Jurkat, Clone E6-1 (cell line): ENCODE measurements around the gene RFX2.

Source experiments
- DNase-seq: peaks from one replicate; pipeline ENCODE4 v3.0.0-alpha.2; 2011; ENCODE audit warnings: low read depth, low spot score
- H3K4me3 ChIP-seq: 2 replicates; pipeline ENCODE4 v1.5.1; 2011; ENCODE audit warnings: mild to moderate bottlenecking, low read length, control low read depth, moderate library complexity

RFX2 gene

DNA sequence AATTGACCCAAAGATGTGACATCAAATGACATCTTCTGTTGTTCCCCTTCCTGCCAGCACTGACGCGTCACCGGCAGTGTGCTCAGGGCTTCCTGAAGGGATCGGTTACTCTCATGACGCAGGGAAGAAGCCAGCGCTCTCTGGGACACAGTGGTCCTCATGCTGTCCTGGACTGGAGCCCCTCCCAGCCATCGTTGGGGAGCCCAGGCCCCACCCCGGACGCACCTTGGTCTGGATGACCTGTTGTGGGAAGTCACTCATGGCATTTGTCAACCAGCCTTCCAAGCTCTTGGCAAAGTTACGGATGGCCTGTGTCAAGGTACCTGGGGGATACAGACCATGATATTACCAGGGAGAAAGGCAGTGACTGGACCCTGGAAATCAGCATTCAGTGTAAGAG is 106.3 kb downstream of the RFX2 start:
- H3K4me3 ChIP-seq = no peak overlapping the region
- no peak for DNase-seq

DNA sequence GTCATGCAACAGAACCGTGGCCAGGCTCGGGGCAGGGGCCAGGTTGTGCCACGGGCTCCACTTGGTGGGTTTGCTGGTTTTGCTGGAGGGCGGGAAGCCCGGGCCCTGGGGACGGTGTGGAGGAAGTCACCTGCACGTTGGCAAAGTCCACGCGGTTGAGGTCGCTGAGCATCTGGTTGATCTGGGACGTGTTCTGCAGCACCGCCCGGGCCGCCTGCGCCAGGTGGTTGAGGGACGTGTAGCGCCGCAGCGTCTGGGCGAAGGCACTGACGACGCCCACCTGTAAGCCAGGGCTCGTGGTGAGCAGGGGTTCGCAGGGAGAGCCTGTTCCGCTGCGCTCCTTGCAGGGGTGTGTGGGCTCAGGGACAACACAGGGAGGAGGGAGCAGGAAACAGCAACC is 107.7 kb downstream of the RFX2 start:
- DNase-seq = no peak
- no peak overlapping the region for H3K4me3 ChIP-seq

DNA sequence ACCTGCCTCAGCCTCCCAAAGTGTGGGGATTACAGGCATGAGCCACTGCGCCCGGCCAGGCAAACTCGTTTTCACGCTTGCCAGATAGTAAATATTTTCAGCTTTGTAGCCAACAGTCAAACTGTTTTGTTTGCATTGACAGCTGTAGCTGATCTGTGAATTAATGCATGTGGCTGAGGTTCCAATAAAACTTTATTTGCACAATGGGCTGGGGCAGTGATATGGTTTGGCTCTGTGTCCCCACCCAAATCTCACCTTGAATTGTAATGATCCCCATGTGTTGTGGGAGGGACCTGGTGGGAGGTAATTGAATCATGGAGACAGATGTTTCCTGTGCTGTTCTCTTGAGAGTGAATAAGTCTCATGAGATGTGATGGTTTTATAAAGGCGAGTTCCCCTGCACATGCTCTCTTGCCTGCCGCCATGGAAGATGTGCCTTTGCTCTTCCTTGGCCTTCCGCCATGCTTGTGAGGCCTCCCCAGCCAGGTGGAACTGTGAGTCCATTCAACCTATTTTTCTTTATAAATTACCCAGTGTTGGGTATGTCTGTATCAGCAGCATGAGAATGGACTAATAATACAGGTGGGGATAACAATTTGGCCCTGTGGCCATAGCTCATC is 110.0 kb downstream of the RFX2 start:
- DNase-seq = no peak
- no peak overlapping the region for H3K4me3 ChIP-seq

DNA sequence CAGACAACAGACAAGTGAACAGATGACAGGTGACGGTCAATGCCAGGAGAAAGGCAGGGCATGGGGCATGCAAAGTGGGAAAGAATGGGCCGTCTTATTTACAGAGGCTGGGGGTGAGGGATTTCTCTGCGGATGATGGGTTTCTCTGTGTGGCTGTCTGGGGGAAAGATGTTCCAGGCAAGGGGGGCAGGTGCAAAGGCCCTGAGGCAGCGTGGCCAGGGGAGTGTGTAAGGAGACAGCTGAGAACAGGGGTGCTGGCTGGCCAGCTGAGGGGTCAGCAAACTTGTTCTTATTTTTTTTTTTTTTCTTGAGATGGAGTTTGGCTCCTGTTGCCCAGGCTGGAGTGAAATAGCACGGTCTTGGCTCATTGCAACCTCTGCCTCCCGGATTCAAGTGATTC is 110.6 kb downstream of the RFX2 start:
- no peak overlapping the region for H3K4me3 ChIP-seq
- DNase-seq = no peak

DNA sequence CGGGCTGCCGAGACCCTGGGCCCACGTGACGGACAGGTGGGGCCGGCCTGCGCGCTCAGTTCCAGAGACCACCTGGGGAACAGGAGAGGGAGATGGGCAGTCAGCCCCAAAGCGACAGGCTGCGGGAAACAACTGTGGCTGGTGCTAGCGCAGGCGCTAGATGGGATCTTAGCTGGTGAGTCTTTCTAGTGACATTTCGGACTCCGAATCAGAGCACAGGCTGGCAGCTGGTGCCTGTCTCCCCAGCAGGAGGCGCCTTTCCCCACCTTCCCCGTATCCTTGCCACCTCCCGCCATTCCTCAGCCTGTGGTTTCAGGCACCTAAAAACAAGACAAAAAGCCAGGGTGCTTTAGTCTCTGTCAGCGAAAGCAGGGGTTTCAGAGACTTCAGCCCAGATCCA is 112.9 kb downstream of the RFX2 start:
- no peak for DNase-seq
- H3K4me3 ChIP-seq = no peak overlapping the region

DNA sequence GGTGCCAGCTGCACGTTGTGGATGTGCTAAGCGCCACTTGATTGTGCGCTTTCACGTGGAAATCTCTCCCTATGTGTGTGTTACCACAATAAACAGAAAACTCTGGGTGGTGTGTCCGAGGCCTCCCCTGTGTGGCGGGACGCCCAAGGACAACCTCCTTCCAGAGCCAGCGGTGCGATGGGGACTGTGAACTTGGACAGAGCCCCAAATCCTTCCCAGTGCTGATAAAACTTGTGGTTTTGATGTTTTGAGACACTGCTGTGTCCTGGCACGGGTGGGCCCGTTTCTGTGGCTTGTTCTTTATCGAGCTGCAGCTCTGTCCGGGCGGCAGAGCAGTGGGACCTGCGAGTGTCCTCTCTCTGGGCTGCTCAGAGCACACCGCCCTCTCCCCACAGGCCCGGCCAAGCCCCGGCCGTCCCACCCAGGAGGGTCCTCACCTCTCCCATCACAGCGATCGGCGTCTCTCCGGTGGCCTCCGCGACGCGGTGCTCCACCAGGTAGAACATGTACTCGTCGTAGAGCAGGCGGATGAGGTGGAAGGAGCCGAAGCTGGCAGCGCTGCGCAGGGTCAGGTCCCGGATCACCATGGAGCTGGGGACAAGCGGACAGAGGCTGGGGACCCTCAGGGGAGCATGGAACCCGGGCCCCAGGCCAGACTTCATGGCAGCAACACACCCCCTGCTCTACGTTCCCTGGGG is 113.5 kb downstream of the RFX2 start:
- DNase-seq = no peak
- H3K4me3 ChIP-seq = no peak overlapping the region

DNA sequence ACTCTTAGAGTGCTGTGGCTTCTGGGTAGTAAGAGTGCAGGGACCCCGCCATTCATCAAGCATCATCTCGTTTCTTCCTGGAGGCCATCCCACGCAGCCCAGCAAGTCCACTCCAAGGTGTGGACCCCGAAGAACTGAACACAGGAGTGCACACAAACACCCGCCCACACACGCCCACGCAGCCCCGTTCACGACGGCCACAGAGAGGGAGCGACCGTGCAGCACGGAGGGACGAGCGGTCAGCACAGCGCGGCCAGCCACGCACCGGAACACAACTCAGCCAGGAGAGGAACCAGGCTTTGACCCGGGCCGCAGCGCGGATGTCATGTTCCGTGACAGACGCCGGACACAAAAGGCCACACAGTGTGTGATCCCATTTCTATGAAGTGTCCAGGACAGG is 114.2 kb downstream of the RFX2 start:
- DNase-seq = no peak
- H3K4me3 ChIP-seq = no peak overlapping the region

DNA sequence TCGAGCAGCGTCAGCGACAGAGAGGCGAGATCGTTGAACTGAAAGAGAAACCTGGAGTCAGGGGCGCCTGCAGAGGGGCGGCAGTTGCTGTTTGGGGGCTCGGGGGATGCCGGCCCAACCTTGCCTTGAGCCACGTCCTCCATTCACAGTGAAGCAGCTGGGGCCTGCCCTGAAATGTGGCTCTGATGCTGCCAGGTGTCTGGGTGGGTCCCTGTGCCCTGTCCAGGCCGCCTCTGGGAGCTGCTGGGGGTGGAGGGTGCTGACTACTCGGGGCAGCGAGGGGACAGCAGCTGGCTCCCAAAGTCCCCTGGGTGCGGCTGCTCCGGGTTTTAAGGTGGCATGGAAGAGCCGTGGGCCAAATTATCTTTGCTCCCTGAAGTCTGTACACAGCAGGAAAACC is 114.7 kb downstream of the RFX2 start:
- DNase-seq = no peak
- H3K4me3 ChIP-seq = no peak overlapping the region

DNA sequence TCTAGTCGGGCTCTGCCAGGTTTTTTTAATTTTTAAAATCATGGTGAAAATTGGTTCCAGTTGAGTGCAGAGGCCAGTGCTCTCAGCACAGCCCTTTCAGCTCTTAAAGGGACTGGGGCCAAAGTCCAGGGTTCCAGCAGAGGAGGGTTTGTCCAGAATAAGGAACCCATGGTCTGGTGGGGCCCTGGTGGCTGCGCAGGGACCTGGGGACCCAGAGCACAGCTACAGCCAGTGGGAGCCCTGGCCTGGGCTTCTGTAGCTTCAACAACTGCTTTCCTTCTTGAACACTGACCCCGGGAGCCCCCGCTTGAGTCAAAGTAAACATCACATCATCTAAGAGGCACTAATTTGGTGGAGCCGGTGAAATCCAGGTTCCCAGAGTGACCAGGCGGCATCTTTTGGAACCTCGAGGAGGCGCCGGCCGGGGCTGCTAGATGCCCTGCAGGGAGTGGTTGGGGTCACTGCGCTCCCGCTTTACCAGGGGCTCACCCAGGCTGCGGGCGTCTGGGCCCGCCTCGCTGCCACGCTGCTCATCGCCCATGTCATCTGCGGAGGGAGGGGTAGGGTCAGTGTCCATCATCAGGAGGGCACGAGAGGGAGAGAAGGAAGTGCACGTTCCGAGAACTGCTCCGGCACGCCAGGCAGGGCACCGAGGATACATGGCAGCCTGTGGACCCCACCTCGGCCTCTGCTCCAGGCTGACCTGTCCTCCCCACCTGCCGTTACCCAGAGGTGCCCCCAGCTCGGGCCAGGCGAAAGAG is 115.7 kb downstream of the RFX2 start:
- H3K4me3 ChIP-seq = no peak overlapping the region
- DNase-seq = no peak

DNA sequence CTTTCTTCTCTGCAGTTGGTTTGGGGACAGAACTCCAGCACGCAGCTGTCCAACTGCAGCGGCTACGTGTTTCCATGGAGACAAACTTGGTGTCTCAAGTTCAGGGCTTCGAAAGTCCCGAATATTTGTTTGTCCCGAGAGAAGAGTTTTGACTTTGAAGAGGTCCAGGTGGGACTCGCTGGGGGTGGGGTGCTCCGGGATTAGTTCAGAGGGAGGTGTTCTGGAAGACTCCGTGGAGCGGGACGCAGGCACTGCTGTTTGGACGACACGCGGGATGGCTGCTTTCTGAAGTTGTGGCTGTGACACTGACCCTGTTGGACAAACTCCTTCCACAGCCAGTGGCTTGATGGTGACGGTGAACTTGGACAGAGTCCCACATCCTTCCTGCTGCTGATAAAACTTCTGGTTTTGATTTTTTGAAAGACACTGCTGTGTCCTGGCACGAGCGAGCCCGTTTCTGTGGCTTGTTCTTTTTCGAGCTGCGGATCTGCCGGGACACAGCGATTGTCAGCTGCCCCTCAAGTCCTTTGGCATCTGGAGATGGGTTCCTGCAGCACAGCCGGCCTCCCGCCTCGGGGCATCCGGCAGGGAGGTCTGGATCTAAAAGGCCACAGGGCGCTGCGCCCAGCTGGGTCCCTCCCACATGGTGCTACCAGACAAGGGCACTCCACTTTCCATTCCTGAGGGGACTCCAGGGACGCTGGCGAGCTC is 116.5 kb downstream of the RFX2 start:
- no peak overlapping the region for H3K4me3 ChIP-seq
- DNase-seq = no peak

DNA sequence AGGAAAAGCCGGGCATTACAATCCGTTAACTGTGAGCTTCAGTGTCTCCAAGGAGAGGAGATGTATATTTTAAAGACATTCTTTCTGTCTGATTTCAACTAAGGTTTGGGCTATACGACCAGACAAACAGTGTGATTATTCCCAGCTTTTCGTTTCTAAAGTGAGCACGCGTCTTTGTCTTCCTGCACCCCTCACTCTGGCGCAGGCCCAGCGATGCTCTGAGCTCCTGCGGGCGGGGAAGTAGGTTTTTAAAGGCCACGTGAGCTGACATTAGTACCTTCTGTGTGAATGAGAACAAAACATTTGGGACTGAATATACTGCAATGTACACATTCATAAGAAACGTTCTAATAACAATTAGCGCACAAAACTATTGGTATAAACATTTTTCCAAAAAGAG is 117.1 kb downstream of the RFX2 start:
- no peak for DNase-seq
- no peak overlapping the region for H3K4me3 ChIP-seq

DNA sequence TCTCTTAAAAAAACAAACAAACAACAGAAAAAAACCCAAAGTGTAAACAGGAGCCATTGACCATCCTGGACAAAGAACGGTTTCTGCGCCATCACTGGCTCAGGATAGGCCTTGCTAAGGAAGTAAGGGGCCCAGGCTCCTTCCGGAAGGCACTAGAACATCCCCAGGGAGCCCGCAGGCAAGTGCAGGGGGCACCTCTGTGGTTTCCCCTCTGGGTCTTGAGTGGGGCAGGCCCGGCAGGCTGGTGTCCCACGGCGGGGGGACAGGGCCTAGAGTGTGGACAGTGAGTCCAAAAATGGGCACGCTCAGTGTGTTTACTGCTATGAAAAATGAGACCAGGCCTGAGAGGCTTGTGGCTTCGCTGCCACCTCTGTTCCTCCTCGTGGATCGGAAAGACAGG is 117.5 kb downstream of the RFX2 start:
- no peak for DNase-seq
- no peak overlapping the region for H3K4me3 ChIP-seq

DNA sequence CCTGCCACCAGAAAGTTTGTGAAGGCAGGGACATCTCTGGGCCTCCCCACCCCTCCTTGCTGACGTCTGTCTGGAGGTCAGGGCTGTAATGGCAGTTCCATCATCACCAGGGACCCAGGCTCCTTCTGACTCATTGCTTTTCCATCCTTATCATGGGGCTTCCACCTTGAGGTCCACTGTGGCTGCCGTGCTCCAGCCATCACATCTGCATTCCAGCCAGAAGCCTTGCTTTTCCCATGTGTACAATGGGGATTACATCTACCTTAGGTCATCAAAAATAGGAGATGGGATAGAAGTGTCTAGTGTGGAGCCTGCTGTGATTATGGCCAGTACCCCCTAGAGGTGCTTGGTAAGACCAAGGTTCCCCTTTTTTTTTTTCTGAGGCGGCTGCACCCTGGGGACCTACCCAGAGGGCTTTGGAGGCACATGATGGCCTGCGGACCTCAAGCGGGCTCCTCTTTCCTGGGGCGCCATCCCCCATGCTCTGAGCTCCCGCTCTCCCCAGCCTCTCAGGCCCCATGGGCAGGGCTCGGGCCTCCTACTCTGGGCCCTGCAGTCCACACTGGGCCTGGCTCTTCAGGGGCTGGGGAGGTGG is 119.0 kb downstream of the RFX2 start:
- no peak for DNase-seq
- no peak overlapping the region for H3K4me3 ChIP-seq

DNA sequence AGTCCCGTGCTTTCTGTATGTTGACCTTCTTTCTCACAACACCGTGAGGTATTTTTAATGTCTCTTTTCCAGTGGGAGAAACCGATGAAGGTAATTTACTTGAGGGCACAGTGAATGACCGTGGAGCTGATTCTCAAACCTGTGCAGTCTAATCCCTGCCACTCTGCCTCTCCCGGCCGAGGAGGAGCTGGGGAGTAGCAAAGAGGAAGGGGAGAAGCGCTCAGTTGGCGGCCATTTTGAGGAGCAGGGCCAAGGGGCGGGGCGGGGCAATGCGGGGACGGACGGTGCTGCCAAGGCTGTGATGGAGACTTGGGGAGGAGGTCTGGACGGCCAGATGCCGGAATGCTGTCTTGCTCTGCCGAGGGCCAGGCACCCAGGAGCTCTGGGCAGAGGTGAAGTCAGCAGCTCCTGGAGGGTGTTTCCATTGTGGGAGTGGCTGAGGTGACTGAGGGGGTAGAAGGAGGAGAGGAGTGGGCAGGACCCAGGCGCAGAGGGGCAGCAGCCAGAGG is 120.0 kb downstream of the RFX2 start:
- no peak overlapping the region for H3K4me3 ChIP-seq
- DNase-seq = no peak

DNA sequence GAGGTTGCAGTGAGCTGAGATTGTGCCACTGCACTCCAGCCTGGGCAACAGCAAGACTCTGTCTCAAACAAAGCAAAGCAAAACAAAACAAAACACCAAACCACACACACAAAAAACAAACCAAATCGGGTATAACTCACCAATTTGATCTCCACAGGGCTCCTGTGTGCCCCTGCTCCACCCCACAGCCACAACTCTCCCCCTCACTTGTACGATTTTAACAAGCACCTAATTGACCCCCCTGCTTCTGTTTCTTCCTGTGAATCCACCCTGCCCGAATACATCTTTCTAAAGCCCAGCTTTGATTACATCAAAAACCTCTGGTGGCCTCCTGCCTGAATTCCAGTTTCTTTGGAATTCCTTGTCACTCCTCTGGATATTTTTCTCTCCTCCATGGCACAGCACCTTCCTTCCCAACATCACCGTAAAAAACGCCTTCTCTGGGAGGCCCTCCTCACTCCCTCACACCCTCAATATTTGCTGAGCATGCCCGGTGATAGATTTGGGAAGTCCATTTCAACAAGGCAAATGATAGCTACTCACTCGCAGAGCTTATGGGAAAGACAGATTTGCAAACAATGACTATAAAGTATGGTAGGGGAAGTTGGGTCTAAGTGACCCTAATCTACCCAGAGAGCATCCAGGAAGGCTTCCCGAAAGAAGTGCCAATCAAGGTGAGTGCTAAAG is 120.8 kb downstream of the RFX2 start:
- DNase-seq = no peak
- no peak overlapping the region for H3K4me3 ChIP-seq

DNA sequence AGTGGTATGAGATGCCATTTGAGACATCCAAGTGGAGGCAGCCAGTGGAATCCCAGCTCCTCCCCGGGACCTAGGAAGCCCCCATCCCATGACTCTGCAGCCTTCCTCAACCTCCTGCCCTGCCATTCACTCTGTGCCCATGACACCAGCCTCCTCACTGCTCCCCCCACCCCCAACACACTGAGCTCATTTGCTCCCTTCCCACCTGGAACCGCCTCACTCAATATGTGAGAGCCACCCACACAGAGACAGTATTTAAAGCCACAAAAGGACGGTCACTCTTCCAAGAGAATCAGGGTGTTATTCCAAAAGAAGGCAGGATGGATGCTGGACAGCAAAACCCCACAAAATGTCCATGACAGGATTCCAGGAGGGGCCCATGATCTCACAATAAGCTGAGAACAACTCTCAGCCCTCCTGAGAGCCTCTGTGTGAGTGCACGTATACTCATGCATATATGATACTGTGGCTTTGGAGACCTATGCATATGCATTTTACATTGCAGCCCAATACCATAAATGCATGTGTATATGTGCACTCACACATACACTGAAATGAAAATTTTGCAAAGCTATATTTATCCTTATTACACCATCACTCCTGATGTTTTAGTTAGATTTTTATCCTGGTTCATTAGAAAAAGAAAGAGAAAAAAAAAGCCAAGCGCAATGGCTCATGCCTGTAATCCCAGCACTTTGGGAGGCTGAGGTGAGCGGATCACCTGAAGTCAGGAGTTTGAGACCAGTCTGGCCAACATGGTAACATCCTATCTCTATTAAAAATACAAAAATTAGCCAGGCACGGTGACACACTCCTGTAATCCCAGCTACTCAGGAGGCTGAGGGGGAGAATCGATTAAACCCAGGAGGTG is 121.5 kb downstream of the RFX2 start:
- no peak overlapping the region for H3K4me3 ChIP-seq
- no peak for DNase-seq

DNA sequence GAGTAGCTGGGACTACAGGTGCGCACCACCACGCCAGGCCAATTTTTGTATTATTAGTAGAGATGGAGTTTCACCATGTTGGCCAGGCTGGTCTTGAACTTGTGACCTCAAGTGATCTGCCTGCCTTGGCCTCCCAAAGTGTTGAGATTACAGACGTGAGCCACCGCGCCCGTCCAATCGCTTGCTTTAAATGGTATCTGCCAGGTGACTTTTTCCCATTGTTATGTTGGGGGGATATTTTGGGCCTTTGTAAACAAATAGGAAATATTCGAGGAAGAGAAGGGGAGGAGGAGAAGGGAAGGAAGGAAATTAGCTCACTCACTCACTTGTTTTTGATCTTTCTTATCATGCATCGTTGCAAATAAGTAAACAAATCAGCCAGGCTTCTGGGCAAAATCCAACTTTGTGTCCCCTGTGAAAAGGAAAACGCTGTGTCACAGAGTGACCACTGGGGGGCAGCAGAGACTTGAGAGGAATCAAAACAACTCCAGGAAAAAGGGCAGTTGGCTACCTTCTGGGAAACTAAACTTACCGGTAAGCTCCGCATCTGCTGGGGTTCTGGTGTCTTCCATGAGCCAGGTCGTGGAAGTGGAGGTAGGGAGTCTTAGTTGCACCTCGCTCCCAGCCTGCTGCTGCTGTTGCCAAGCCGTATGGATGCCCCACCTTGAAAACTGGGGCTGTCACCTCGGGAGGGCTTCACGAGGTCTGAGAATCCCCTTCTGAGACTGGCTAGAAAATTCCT is 123.1 kb downstream of the RFX2 start:
- peak; percentile 59 for DNase-seq
- peak overlapping the region; percentile 3 for H3K4me3 ChIP-seq
